ENCODE data around the gene CSNK1D.

CSNK1D gene

DNA sequence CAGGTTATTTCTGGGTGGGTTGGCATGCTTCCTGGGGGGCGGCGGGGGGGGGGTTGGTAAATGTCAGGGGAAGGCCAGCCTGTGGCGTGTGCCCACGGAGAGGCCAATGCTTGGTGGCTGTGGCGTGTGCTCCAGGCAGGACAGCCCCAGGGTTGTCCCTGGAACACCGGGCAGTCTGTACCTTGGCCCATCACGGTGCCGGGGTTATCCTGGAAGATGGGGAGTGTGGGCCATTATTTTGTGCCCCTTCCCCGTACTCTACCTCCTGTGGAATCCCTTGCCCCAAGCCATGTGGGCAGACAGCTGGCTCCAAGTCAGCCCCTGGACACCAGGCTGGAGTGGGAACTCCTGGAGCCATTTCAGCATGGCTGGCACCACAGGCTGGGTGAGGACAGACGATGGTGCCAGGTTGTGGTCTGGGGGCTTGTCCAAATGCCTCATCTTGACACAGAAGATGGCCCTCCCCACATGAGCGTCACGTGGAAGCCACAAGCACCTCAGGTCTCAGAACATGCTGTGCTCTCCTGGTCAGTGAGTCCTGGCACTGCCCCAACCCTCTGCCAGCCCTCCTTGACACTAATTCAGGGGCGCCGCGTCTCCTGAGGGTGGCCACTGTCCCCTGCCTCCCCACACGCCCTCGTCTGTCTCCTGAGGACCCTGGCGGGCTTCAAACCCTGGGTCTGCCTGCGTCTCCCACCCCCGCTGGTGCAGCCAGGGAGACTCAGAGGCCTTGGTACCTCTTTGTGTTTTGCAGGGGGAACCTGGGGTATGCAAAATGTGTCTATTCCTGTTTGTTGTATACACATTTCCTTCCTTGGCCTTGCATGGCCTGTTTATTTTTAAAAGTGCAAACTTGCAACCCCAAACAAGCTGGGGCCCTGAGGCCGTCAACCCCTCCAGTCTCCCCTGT is 40.4 kb downstream of the CSNK1D start:
- TF ChIP-seq, protein P1, sequence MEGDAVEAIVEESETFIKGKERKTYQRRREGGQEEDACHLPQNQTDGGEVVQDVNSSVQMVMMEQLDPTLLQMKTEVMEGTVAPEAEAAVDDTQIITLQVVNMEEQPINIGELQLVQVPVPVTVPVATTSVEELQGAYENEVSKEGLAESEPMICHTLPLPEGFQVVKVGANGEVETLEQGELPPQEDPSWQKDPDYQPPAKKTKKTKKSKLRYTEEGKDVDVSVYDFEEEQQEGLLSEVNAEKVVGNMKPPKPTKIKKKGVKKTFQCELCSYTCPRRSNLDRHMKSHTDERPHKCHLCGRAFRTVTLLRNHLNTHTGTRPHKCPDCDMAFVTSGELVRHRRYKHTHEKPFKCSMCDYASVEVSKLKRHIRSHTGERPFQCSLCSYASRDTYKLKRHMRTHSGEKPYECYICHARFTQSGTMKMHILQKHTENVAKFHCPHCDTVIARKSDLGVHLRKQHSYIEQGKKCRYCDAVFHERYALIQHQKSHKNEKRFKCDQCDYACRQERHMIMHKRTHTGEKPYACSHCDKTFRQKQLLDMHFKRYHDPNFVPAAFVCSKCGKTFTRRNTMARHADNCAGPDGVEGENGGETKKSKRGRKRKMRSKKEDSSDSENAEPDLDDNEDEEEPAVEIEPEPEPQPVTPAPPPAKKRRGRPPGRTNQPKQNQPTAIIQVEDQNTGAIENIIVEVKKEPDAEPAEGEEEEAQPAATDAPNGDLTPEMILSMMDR (IDR thresholded peaks at IDR 0.05), result no peak
- Histone ChIP-seq H3K79me2 (no peaks in the 10 kb centered on the region), H3K27ac (peak overlapping the region; percentile 86), H3K4me1 (peaks cover 31% of the 10 kb centered on the region), H3K9me3 (ENCODE audit: control insufficient read depth, low read length) (no peaks in the 10 kb centered on the region), H3K27me3 (ENCODE audit: control insufficient read depth, insufficient read depth, low read length) (no peaks in the 10 kb centered on the region), H2AFZ (no peak overlapping the region), H3K4me3 (ENCODE audit: low read depth, low read length) (no peak overlapping the region), H3K9ac (no peak overlapping the region), H3K4me2 (ENCODE audit: low read length) (no peak overlapping the region), H3K36me3 (ENCODE audit: control insufficient read depth, insufficient read depth, low read length) (no peaks in the 10 kb centered on the region)

DNA sequence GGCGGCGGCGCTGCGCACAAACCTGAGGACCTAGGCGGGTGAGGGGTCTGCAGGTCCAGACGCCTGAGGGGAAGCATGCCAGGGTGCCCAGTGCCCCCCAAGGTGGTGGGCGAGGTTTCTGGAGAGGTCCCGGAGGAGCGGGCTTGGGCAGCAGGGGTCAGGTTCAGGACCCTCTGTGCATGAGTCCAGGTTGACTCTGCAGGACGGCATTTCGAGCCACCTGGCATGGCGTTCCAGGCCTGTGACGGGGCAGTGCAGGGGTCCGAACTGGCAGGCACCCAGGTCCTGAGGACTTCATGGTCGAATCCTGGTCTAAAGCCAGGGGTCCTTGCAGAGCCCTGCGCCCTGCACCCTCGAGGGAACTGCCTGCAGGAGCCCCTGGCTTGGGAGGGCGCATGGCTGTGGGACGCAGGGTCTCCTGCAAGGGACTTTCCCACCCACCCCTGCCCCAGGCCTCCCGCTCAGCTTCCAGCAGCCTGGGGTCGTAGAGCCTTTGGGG is 41.1 kb downstream of the CSNK1D start:
- Histone ChIP-seq H3K4me2 (ENCODE audit: low read length) (no peak overlapping the region), H3K4me1 (peaks cover 29% of the 10 kb centered on the region), H3K36me3 (ENCODE audit: control insufficient read depth, insufficient read depth, low read length) (no peaks in the 10 kb centered on the region), H3K79me2 (no peaks in the 10 kb centered on the region), H3K27ac (no peak overlapping the region), H3K9ac (no peak overlapping the region), H3K4me3 (ENCODE audit: low read depth, low read length) (no peak overlapping the region), H3K9me3 (ENCODE audit: control insufficient read depth, low read length) (no peaks in the 10 kb centered on the region), H2AFZ (no peak overlapping the region), H3K27me3 (ENCODE audit: control insufficient read depth, insufficient read depth, low read length) (no peaks in the 10 kb centered on the region)
- TF ChIP-seq, protein P1 (IDR thresholded peaks at IDR 0.05), result no peak

DNA sequence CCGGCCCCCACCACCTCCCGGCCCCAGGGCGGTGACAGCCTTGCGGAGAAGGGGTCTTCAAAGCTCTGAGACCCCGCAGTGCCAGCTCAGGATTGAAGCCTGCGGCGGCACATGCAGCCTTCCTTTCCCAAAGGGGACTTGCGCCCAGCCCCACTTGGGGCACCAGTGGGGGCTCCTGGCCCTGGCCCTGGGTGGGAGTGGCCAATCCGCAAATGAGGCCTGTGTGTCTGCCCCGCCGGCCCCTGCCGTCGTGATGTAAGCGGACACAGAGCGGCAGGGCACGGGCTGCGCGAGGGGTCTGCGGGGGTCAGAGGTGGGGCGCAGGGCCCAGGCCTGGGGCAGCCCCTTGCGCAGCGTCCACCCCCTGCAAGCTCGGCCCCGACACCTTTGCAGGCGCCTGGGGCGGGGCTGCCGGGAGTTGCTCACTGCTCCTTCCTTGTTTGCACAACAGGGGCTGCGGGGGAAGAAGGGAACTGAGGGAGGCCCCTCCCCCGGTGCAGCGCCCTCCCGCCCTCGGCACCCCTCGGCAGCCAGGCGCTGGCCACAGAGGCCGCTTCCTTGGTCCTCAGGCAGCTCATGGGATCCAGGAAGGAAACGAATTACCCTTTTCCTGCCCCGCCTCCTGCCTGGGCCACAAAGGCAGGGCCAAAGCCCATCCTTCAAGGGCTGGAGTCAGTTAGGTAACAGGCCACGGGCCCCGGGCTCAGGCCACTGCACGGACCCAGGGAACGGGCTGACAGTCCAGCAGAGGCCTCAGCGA is 41.8 kb downstream of the CSNK1D start:
- Histone ChIP-seq H3K27ac (peak overlapping the region; percentile 71), H3K4me1 (peaks cover 29% of the 10 kb centered on the region), H3K27me3 (ENCODE audit: control insufficient read depth, insufficient read depth, low read length) (no peaks in the 10 kb centered on the region), H3K4me3 (ENCODE audit: low read depth, low read length) (no peak overlapping the region), H3K79me2 (no peaks in the 10 kb centered on the region), H3K4me2 (ENCODE audit: low read length) (peak overlapping the region; percentile 4), H2AFZ (peak overlapping the region; percentile 65), H3K9ac (no peak overlapping the region), H3K36me3 (ENCODE audit: control insufficient read depth, insufficient read depth, low read length) (no peaks in the 10 kb centered on the region), H3K9me3 (ENCODE audit: control insufficient read depth, low read length) (no peaks in the 10 kb centered on the region)
- TF ChIP-seq, protein P1 (IDR thresholded peaks at IDR 0.05), result no peak

DNA sequence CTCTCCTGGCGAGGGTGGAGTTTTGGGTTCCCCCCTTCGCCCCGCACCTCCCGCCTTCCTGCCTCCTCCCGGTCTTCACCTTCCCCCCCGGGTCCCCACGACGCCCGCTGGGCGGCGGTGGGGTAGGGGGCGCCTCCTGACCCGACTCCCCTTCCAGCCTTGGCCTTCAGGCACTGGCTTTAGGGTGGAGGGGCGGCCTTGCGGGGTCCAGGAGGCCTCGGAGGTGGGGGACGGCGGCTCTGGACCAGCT is 42.3 kb downstream of the CSNK1D start:
- no peak overlapping the region for H3K4me3 ChIP-seq (ENCODE audit: low read depth, low read length)
- peak overlapping the region; percentile 49 for H3K4me2 ChIP-seq (ENCODE audit: low read length)
- H3K79me2 ChIP-seq, result no peaks in the 10 kb centered on the region
- peak overlapping the region; percentile 71 for H3K27ac ChIP-seq
- peak overlapping the region; percentile 65 for H2AFZ ChIP-seq
- H3K9me3 ChIP-seq (ENCODE audit: control insufficient read depth, low read length), result no peaks in the 10 kb centered on the region
- H3K36me3 ChIP-seq (ENCODE audit: control insufficient read depth, insufficient read depth, low read length), result no peaks in the 10 kb centered on the region
- TF ChIP-seq, protein P1 (IDR thresholded peaks at IDR 0.05), result no peak
- H3K27me3 ChIP-seq (ENCODE audit: control insufficient read depth, insufficient read depth, low read length), result no peaks in the 10 kb centered on the region
- no peak overlapping the region for H3K9ac ChIP-seq
- peaks cover 25% of the 10 kb centered on the region for H3K4me1 ChIP-seq
